SH-SY5Y (cell line): ENCODE measurements around the gene RNF113B.

Source experiments
- GATA2 ChIP-seq: IDR thresholded peaks from 2 replicates; pipeline ENCODE4 v1.6.1; 2011; ENCODE audit warnings: mild to moderate bottlenecking, low read depth, low read length
- GATA3 ChIP-seq: IDR thresholded peaks from 2 replicates; pipeline ENCODE4 v1.6.1; 2011; ENCODE audit warnings: low read depth, mild to moderate bottlenecking, low read length, moderate library complexity

DNA sequence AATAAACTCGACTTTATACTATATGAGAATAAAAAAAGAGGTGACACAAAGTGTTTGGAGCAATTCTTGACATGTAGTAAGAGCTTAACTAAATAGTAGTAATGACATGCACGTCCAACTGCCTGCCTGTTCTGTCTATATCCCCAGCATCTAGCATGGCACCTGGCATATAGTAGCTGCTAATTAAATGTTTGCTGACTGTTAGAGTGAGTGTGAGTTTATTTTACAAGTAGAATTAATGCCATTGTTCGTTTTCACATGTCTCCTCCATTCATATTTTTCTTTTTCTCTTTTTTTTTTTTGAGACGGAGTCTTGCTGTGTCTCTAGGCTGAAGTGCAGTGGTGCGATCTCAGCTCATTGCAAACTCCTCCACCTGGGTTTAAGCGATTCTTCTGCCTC, 38.4 kb upstream of the RNF113B start:
- TF ChIP-seq GATA3, result no peak
- no peak for TF ChIP-seq GATA2
